Adipose tissue (tissue), 3 donors: ENCODE measurements around the gene TLE5. TPM values are rescaled to one million over a fixed set of nuclear protein-coding genes. Genes with fewer than 3 reads are reported as not detected.
"Not testable (repeated sequence)": the region's sequence is repeated elsewhere in the genome, so short reads cannot be mapped to it uniquely, and the experiment has no call there.

ENCODE experiments used
- H3K27ac ChIP-seq: one replicate; pipeline ENCODE4 v1.5.1; 2013; ENCODE audit warnings: low read depth, low read length
- WGBS, 3 donors: extraction: QIAGEN DNeasy Blood & Tissue Kit; methylation state at CpG; one replicate each; pipeline ENCODE4 v1.1.7; 2013; 5-methylcytosine and 5-hydroxymethylcytosine counted together
- polyA plus RNA-seq, 3 donors: library from polyadenylated mRNA; stranded (reverse); fragments of 200-250 nt; gene quantifications; one replicate each; pipeline ENCODE4 v1.2.3, GENCODE V29; 2013
- donor health status: healthy with polysubstance abuse.
- donor health status: Bipolar disorder and iron deficiency.
- donor health status: healthy.

The TLE5 gene
- polyA plus RNA-seq, 3 donors, result 266 to 554 (median 286) TPM

DNA sequence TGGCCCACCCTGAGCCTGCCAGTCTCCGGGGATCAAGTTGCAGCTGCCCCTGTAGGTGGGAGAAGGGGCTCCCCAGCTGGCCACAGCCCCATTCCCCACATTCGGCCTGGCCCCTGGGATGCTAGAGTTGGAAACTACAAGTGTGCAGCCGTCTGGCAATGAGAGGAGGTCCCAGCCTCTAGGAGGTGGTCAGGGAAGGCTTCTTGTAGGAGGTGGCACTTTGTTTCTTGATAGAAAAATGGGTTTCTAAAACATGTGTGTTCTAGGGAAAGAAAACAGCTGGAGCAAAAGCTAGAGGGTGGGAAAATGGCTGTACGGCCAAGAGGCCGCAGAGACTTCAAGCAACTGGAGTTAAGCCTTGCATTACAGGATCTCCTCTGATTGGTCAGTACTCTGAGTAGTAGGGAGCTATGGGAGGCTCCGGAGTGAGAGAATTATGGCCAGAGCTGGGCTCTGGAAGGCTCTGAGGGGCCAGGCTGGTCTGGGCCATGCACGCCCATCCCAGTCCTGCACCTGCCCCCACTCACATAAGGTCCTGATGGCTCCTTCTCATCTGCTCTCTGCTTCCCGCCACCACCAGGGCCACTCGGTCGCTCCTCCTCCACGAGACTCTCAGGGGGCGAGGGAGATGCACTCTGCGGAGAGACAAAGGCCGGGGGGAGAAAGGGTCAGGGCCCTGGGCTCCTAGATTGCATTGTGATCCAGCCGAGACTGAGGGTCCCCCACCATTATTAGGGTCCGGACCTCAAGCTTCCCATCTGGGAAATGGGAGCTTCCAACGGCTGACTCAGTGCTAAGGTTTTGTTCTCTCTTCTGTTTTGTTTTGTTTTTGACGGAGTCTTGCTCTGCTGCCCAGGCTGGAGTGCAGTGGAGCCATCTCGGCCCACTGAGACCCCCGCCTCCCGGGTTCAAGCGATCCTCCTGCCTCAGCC, 46.9 kb downstream of the TLE5 start:
- WGBS, 3 donors, result 93 to 94% (median 93%) methylated on average over 22 of the region's 22 CpGs
- no peak overlapping the region for H3K27ac ChIP-seq

GRCh38 chr19:3014135-3014534, 48.2 kb downstream of the TLE5 start:
- no peak overlapping the region for H3K27ac ChIP-seq
- 96 to 99% (median 96%) methylated on average over 8 of the region's 8 CpGs for WGBS, 3 donors

GRCh38 chr19:3013263-3013725, 49.0 kb downstream of the TLE5 start:
- 29 to 88% (median 73%) methylated on average over 7 of the region's 7 CpGs for WGBS, 3 donors
- no peak overlapping the region for H3K27ac ChIP-seq

DNA sequence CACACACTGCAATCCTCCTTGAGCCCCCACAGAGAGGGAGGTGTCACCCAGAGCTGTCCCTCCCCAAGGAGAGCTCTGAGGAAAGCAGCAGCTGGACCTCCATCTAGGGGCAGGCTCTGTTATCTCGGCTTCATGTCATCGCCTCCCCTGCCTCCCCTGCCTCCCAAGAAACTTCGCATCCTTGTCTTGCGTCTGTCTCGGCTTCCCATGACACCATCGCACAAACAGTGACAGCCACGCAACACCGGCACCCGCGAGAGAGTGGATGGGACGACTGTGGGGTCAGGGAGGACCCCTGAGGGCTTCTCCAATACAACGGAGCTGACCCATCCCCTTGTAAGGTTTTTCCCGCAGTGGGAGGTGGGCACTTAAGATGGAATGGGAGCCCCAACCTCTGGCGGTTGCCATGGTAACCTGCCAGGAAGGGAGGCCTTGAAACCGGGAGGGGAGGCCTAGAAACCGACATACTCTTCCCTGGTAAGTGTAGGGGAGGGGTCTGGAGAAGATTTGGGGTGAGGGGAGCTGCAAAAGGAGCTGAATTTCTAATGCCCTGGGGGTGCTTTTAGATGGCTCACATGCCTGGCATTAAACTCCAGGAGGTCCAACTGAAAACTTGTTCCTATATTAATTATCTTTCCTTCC, 49.6 kb downstream of the TLE5 start:
- H3K27ac ChIP-seq, result no peak overlapping the region
- 78 to 81% (median 80%) methylated on average over 16 of the region's 16 CpGs for WGBS, 3 donors

DNA sequence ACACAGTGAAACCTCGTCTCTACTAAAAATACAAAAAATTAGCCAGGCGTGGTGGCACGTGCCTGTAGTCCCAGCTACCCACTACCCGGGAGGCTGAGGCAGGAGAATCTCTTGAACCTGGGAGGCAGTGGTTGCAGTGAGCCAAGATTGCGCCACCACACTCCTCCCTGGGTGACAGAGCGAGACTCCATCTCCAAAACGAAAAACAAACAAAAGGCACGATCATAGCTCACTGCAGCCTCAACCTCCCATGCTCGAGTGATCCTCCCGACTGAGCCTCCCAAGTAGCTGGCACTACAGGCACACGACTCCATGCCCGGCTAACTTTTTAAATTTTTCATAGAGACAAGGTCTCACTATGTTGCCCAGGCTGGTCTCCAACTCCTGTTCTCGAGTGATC, 50.2 kb downstream of the TLE5 start:
- 86 to 91% (median 88%) methylated on average over 13 of the region's 13 CpGs for WGBS, 3 donors
- not testable (repeated sequence) for H3K27ac ChIP-seq

GRCh38 chr19:3010871-3011270, 51.4 kb downstream of the TLE5 start:
- 89 to 95% (median 95%) methylated on average over 13 of the region's 13 CpGs for WGBS, 3 donors
- H3K27ac ChIP-seq, result no peak overlapping the region

DNA sequence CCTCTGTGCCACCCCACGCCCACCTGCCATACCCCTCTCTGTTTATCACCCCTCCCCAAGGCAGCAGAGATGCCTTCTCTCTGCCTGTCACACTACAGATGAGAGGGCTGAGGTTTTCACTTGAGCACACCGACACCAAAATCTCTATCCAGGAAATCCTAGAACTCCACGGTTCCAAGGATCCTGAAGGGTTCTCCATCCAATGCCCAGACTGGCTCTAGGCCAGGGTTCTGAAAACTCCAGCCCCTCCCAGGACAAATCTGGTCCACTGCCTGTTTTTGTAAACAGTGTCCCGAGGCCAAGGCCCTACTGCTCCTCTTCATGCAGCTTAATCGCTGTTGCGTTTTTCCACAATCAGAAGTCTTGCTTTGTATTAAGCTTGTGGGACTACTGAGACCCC, 53.3 kb downstream of the TLE5 start:
- H3K27ac ChIP-seq, result no peak overlapping the region
- 83 to 86% (median 84%) methylated on average over 6 of the region's 6 CpGs for WGBS, 3 donors

GRCh38 chr19:3007975-3008374, 54.3 kb downstream of the TLE5 start:
- no peak overlapping the region for H3K27ac ChIP-seq
- 80 to 91% (median 82%) methylated on average over 9 of the region's 9 CpGs for WGBS, 3 donors

DNA sequence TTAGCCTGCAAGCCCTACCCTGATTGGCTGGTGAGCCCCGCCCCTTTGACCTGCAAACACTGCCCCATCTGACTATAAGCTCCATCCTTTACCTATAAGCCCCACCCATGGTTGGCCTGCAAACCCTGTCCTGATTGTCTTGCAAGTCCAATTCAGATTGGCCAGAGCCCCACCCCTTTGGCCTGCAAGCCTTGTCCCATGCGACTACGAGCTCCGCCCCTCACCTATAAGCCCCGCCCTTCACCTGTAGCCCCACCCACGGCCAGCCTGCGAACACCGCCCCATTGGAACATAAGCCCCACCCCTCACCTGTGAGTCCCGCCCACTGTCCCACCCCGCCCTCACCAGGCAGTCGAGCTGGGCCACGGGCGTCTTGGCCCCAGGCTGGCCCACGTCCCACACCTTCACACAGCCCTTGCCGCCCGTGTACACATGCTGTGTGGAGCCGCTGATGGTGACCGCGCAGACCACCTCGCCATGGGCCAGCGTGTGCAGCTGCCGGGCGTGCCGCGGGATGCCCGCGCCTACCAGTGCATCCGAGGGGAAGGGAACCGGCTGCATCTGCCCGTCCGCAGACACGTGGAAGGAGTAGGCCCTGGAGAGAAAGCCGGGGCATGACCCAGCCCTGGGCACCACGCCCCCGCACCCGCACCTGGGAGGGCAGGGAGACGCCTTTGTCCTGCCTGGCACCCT, 56.1 kb downstream of the TLE5 start:
- whole genome bisulfite sequencing, 3 donors, result 81 to 86% (median 86%) methylated on average over 36 to 37 of the region's 37 CpGs
- no peak overlapping the region for H3K27ac ChIP-seq

- 82 to 91% (median 86%) methylated on average over 16 to 18 of the region's 18 CpGs for WGBS, 3 donors
- no peak overlapping the region for H3K27ac ChIP-seq
Measured at GRCh38 chr19:3005345-3005744, 57.0 kb downstream of the TLE5 start.

DNA sequence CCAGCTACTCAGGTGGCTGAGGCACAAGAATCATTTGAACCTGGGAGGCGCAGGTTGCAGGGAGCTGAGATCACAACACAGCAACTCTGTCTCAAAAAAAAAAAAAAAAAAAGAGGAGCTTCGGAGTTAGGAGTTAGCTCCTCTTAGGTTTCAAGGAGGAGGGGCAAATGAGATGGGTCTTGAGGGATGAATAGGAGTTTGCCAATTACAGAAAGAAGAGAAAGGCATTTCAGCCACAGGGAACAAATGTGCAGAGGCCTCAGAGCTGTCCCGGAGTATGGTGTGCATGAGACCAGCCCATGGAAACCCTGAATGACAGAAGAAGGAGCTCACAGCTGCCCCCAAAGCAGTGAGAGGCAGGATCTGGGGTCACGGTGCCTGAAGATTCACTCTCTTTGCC, 57.8 kb downstream of the TLE5 start:
- WGBS, 3 donors, result 82 to 97% (median 87%) methylated on average over 4 of the region's 4 CpGs
- no peak overlapping the region for H3K27ac ChIP-seq

DNA sequence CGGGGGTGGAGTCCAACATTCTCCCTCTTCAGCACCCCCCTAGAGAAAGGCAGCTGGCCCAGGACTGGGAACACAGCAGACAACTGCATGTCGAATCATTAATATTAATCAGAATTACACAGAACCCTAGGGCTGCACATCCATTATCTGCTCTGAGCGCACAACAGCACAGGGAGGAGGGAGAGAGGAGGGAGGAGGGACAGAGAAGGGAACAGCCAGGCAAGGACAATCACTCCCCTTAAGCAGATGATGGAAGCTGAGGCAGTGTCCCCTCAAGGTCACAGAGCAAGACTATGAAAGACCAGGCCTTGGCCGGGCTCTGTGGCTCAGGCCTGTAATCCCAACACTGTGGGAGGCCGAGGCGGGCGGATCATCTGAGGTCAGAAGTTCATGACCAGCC, 59.2 kb downstream of the TLE5 start:
- 88 to 93% (median 93%) methylated on average over 6 to 7 of the region's 7 CpGs for WGBS, 3 donors
- no peak overlapping the region for H3K27ac ChIP-seq

Other genes with a start within 250 kb of the TLE5 start
- 1 to 10 TPM; 1.2 to 2.9 (median 1.7) TPM for gene ZNF554, start 242.6 kb downstream of the TLE5 start, polyA plus RNA-seq
- 1 to 10 TPM in 2 of 3 donors, under 1 TPM in 1; 0.85 to 7.9 (median 1.7) TPM for gene ZNF555, start 221.0 kb downstream of the TLE5 start, polyA plus RNA-seq
- under 1 TPM in 1 of 3 donors, not detected in 2; 0.17 TPM for gene ZNF556, start 195.2 kb downstream of the TLE5 start, polyA plus RNA-seq
- 1 to 10 TPM; 1.3 to 3.0 (median 2.2) TPM for gene ZNF57, start 161.6 kb downstream of the TLE5 start, polyA plus RNA-seq
- gene ZNF77, start 117.5 kb downstream of the TLE5 start, polyA plus RNA-seq, result 1 to 10 TPM; 1.1 to 2.1 (median 1.7) TPM
- 1 to 10 TPM in 2 of 3 donors, under 1 TPM in 1; 0.77 to 2.2 (median 1.8) TPM for gene TLE6, start 84.9 kb downstream of the TLE5 start, polyA plus RNA-seq
- 10 to 100 TPM; 21.1 to 53.6 (median 25.2) TPM for gene TLE2, start 33.2 kb downstream of the TLE5 start, polyA plus RNA-seq
- 10 to 100 TPM; 20.5 to 38.1 (median 36.8) TPM for gene GNA11, start 31.9 kb upstream of the TLE5 start, polyA plus RNA-seq
- 1 to 10 TPM in 2 of 3 donors, under 1 TPM in 1; 0.86 to 8.5 (median 6.9) TPM for gene GNA15, start 73.5 kb upstream of the TLE5 start, polyA plus RNA-seq
- gene S1PR4, start 116.3 kb upstream of the TLE5 start, polyA plus RNA-seq, result 1 to 10 TPM; 1.5 to 8.3 (median 8.2) TPM
- gene NCLN, start 123.4 kb upstream of the TLE5 start, polyA plus RNA-seq, result 10 to 100 TPM; 26.3 to 51.8 (median 37.5) TPM
- gene CELF5, start 162.2 kb upstream of the TLE5 start, polyA plus RNA-seq, result under 1 TPM; 0.01 to 0.63 (median 0.56) TPM